ENCODE results near the gene PEX11A.

- TF ChIP-seq POLR2A (IDR thresholded peaks at IDR 0.05; ENCODE audit: low read length) (no peak), CTCF (IDR thresholded peaks at IDR 0.05) (no peak), HEYL (CRISPR knock-in tag; IDR thresholded peaks at IDR 0.05) (no peak), JUN (IDR thresholded peaks at IDR 0.05) (no peak), ZC3H11A (IDR thresholded peaks at IDR 0.05) (no peak), PHF8 (IDR thresholded peaks at IDR 0.05; ENCODE audit: borderline replicate concordance, low read depth) (no peak), ESRRA (IDR thresholded peaks at IDR 0.05; ENCODE audit: borderline replicate concordance, low read length) (no peak), ELK1 (IDR thresholded peaks at IDR 0.05; ENCODE audit: low read depth, low read length) (no peak), MAFK (IDR thresholded peaks at IDR 0.05; ENCODE audit: partially characterized antibody) (no peak), BHLHE40 (IDR thresholded peaks at IDR 0.05; ENCODE audit: low read depth, low read length) (no peak), EP300 (IDR thresholded peaks at IDR 0.05) (no peak)
Measured at GRCh38 chr15:89680282-89680873, 10.2 kb downstream of the PEX11A start.
